Chondrocyte (in vitro differentiated cells): ENCODE measurements around the gene YIPF1. TPM values are rescaled to one million over a fixed set of nuclear protein-coding genes. Genes with fewer than 3 reads are reported as not detected.

Experiments used
- DNase-seq: peaks from one replicate; pipeline ENCODE4 v3.0.0; 2021; ENCODE audit warnings: mixed read lengths, low spot score
- H3K27ac Mint-ChIP-seq: one replicate; pipeline ENCODE4 v1.8.0; 2021; ENCODE audit warnings: mild to moderate bottlenecking, moderate library complexity, mixed read lengths; ENCODE audit not compliant: unreplicated experiment
- H3K27me3 Mint-ChIP-seq: 2 replicates; pipeline ENCODE4 v1.8.0; 2021; ENCODE audit warnings: low read depth, mixed read lengths
- H3K36me3 Mint-ChIP-seq: 2 replicates; pipeline ENCODE4 v1.8.0; 2021; ENCODE audit warnings: low read depth, mixed read lengths
- H3K4me1 Mint-ChIP-seq: 2 replicates; pipeline ENCODE4 v1.8.0; 2021; ENCODE audit warnings: low read depth, mild to moderate bottlenecking, mixed read lengths
- H3K4me3 Mint-ChIP-seq: one replicate; pipeline ENCODE4 v1.8.0; 2021; ENCODE audit warnings: mild to moderate bottlenecking, moderate library complexity, mixed read lengths; ENCODE audit not compliant: unreplicated experiment
- H3K9me3 Mint-ChIP-seq: 2 replicates; pipeline ENCODE4 v1.8.0; 2021; ENCODE audit warnings: low read depth, mixed read lengths
- CTCF ChIP-seq: fragments of 200-600 bp; sonication (generic); IDR thresholded peaks from 2 replicates; pipeline ENCODE4 v1.5.0; 2021; ENCODE audit warnings: antibody characterized with exemption, mild to moderate bottlenecking, moderate library complexity
- long read RNA-seq: library from polyadenylated mRNA; stranded (forward); transcript quantifications from one replicate; pipeline ENCODE4 v2.0.0, GENCODE V29; 2021
- total RNA-seq: library from RNA; stranded (reverse); gene quantifications from 3 replicates; pipeline ENCODE4 v1.2.1, GENCODE V29; 2021

YIPF1 gene
- total RNA-seq: 17.2 to 18.4 TPM (median 18.1 TPM) in 3 replicates
- long read RNA-seq, transcript YIPF1-203 (11 exons, 1,602 nt): major isoform, 8 of 85 reads
- long read RNA-seq, partial matches to known transcripts: 2 of 85 reads
- long read RNA-seq, other reads (novel, unspliced or antisense): 74 of 85 reads

- TF ChIP-seq CTCF: no peak
- peaks cover 21% of the 10 kb centered on the region for H3K4me1 Mint-ChIP-seq
- H3K9me3 Mint-ChIP-seq: no peaks in the 10 kb centered on the region
- peaks cover 2% of the 10 kb centered on the region for H3K36me3 Mint-ChIP-seq
- peak within 1 kb of the TSS; percentile 90 for H3K4me3 Mint-ChIP-seq
- H3K27me3 Mint-ChIP-seq: no peaks in the 10 kb centered on the region
- peak within 1 kb of the TSS; percentile 99 for H3K27ac Mint-ChIP-seq
- DNase-seq: peak; percentile 93
These were observed at the start of gene YIPF1 for GRCh38 chr1:53889304-53890298. Gene YIPF1, minus strand, starts transcription at chr1:53889797. Its CDS starts 860 bp downstream, at chr1:53888937.

GRCh38 chr1:53938136-53938830 lies 48.7 kb upstream of the YIPF1 start:
- H3K9me3 Mint-ChIP-seq: peaks cover 4% of the 10 kb centered on the region
- H3K36me3 Mint-ChIP-seq: peaks cover 15% of the 10 kb centered on the region
- TF ChIP-seq CTCF: no peak
- DNase-seq: no peak
- no peak overlapping the region for H3K27ac Mint-ChIP-seq
- H3K4me3 Mint-ChIP-seq: no peak overlapping the region
- no peaks in the 10 kb centered on the region for H3K27me3 Mint-ChIP-seq
- peaks cover 25% of the 10 kb centered on the region for H3K4me1 Mint-ChIP-seq

- no peak for TF ChIP-seq CTCF
- Mint-ChIP-seq H3K27ac (no peak overlapping the region), H3K27me3 (no peaks in the 10 kb centered on the region), H3K9me3 (peaks cover 4% of the 10 kb centered on the region), H3K4me1 (peaks cover 18% of the 10 kb centered on the region), H3K36me3 (peaks cover 17% of the 10 kb centered on the region), H3K4me3 (no peak overlapping the region)
- DNase-seq: no peak
These were observed 46.8 kb upstream of the YIPF1 start for GRCh38 chr1:53936430-53936829.

GRCh38 chr1:53934170-53934765 lies 44.7 kb upstream of the YIPF1 start:
- no peak overlapping the region for H3K4me3 Mint-ChIP-seq
- peaks cover 4% of the 10 kb centered on the region for H3K9me3 Mint-ChIP-seq
- TF ChIP-seq CTCF: no peak
- DNase-seq: no peak
- no peak overlapping the region for H3K27ac Mint-ChIP-seq
- H3K4me1 Mint-ChIP-seq: peaks cover 22% of the 10 kb centered on the region
- peaks cover 17% of the 10 kb centered on the region for H3K36me3 Mint-ChIP-seq
- H3K27me3 Mint-ChIP-seq: no peaks in the 10 kb centered on the region

GRCh38 chr1:53931523-53931922 lies 41.9 kb upstream of the YIPF1 start:
- Mint-ChIP-seq H3K27me3 (no peaks in the 10 kb centered on the region), H3K27ac (no peak overlapping the region), H3K36me3 (peaks cover 27% of the 10 kb centered on the region), H3K4me3 (no peak overlapping the region), H3K9me3 (peaks cover 4% of the 10 kb centered on the region), H3K4me1 (peaks cover 11% of the 10 kb centered on the region)
- no peak for TF ChIP-seq CTCF
- no peak for DNase-seq
